Measurements from ENCODE around the gene ITGB1. TPM values are rescaled to one million over a fixed set of nuclear protein-coding genes. Genes with fewer than 3 reads are reported as not detected.

Gene ITGB1
- total and polyA plus RNA-seq, 9 of the 15 experiments (the other 6 are each of a cell fraction or from before 2014, with no cell fraction given): 40.2 to 194 (median 155) TPM

- TF ChIP-seq SPI1 (IDR thresholded peaks at IDR 0.05; ENCODE audit: borderline replicate concordance, low read depth, low read length) (peak; percentile 93), TRIM24 (IDR thresholded peaks at IDR 0.05) (peak in 1 of 2 experiments; percentile 55; a peak in 1 of 4 replicates), ZBTB17 (CRISPR knock-in tag; IDR thresholded peaks at IDR 0.05) (peak; percentile 89), TAL1 (IDR thresholded peaks at IDR 0.05) (peak; percentile 12; the same call in 1 of the 2 replicates), RAD51 (IDR thresholded peaks at IDR 0.05; ENCODE audit: borderline replicate concordance, low read depth) (peak; percentile 42; the same call in 1 of the 2 replicates), ESRRA (IDR thresholded peaks at IDR 0.05; ENCODE audit: borderline replicate concordance, low read depth) (peak; percentile 36; the same call in 1 of the 2 replicates), FOSL1 (tag; conservative IDR thresholded peaks at IDR 0.05) (peak; percentile 72), ZBTB9 (CRISPR knock-in tag; IDR thresholded peaks at IDR 0.05) (no peak), TEAD4 (IDR thresholded peaks at IDR 0.05; ENCODE audit: low read length) (peak; percentile 57; the same call in 1 of the 2 replicates), TEAD4 (CRISPR knock-in tag; IDR thresholded peaks at IDR 0.05; ENCODE audit: borderline replicate concordance) (no peak), SMARCE1 (IDR thresholded peaks at IDR 0.05) (peak; percentile 32; the same call in 1 of the 2 replicates), CEBPB (tag; IDR thresholded peaks at IDR 0.05) (peak; percentile 95), ZNF766 (CRISPR knock-in tag; conservative IDR thresholded peaks at IDR 0.05) (0 out of 2 replicates have a peak, but pooled peaks have one; percentile 35), DPF2 (IDR thresholded peaks at IDR 0.05) (peak; percentile 48), C11orf30 (IDR thresholded peaks at IDR 0.05; ENCODE audit: low read depth) (peak; percentile 29; the same call in 1 of the 2 replicates), FOXM1 (IDR thresholded peaks at IDR 0.05; ENCODE audit: low read depth) (peak; percentile 62; the same call in 1 of the 2 replicates), FOXM1 (CRISPR knock-in tag; IDR thresholded peaks at IDR 0.05; ENCODE audit: low read depth) (no peak), MCM7 (IDR thresholded peaks at IDR 0.05) (no peak), EP300 (IDR thresholded peaks at IDR 0.05; ENCODE audit: low read length) (peak; percentile 74)
- TF ChIP-seq, protein P1, sequence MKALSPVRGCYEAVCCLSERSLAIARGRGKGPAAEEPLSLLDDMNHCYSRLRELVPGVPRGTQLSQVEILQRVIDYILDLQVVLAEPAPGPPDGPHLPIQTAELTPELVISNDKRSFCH (CRISPR knock-in tag; IDR thresholded peaks at IDR 0.05): no peak
- TF ChIP-seq, protein P1 (tag; IDR thresholded peaks at IDR 0.05): peak; percentile 94
Measured at GRCh38 chr10:32985775-32986350, 27.8 kb upstream of the ITGB1 start (continued).
